Measurements from ENCODE around the gene CYP3A7. TPM values are rescaled to one million over a fixed set of nuclear protein-coding genes. Genes with fewer than 3 reads are reported as not detected.
"Not testable (repeated sequence)": the region's sequence is repeated elsewhere in the genome, so short reads cannot be mapped to it uniquely, and the experiment has no call there.

The CYP3A7 gene
- total RNA-seq, 2 donors from 2014 or later: not detected

GRCh38 chr7:99709838-99710578 is 25.0 kb downstream of the CYP3A7 start:
- no peak for ATAC-seq
- no peaks in the 10 kb centered on the region for H3K4me1 Mint-ChIP-seq
- H3K36me3 Mint-ChIP-seq (ENCODE audit: low read depth): peaks cover 3% of the 10 kb centered on the region

GRCh38 chr7:99709260-99709659 is 25.7 kb downstream of the CYP3A7 start:
- Mint-ChIP-seq H3K4me1 (no peaks in the 10 kb centered on the region), H3K4me3 (no peak overlapping the region), H3K36me3 (ENCODE audit: low read depth) (peaks cover 3% of the 10 kb centered on the region), H3K27me3 (no peaks in the 10 kb centered on the region), H3K27ac (no peak overlapping the region)
- ATAC-seq (no peak), DNase-seq (no peak)
- H3K9me3 ChIP-seq (ENCODE audit: control insufficient read depth, low read length, poor library complexity, severe bottlenecking): no peaks in the 10 kb centered on the region

More at GRCh38 chr7:99709838-99710578, 25.0 kb downstream of the CYP3A7 start:
- H3K27ac Mint-ChIP-seq: no peak overlapping the region
- H3K4me3 Mint-ChIP-seq: no peak overlapping the region
- H3K9me3 ChIP-seq (ENCODE audit: control insufficient read depth, low read length, poor library complexity, severe bottlenecking): no peaks in the 10 kb centered on the region
- H3K27me3 Mint-ChIP-seq: no peaks in the 10 kb centered on the region
- no peak for DNase-seq

GRCh38 chr7:99707096-99707495 is 27.9 kb downstream of the CYP3A7 start:
- H3K9me3 ChIP-seq (ENCODE audit: control insufficient read depth, low read length, poor library complexity, severe bottlenecking): no peaks in the 10 kb centered on the region
- H3K4me3 Mint-ChIP-seq: no peak overlapping the region
- ATAC-seq (no peak), DNase-seq (no peak)
- no peaks in the 10 kb centered on the region for H3K4me1 Mint-ChIP-seq
- H3K36me3 Mint-ChIP-seq (ENCODE audit: low read depth): peaks cover 7% of the 10 kb centered on the region
- no peaks in the 10 kb centered on the region for H3K27me3 Mint-ChIP-seq
- H3K27ac Mint-ChIP-seq: no peak overlapping the region

- Mint-ChIP-seq H3K4me3 (no peak overlapping the region), H3K27ac (no peak overlapping the region), H3K36me3 (ENCODE audit: low read depth) (peaks cover 4% of the 10 kb centered on the region), H3K4me1 (no peaks in the 10 kb centered on the region), H3K27me3 (no peaks in the 10 kb centered on the region)
- H3K9me3 ChIP-seq (ENCODE audit: control insufficient read depth, low read length, poor library complexity, severe bottlenecking): no peaks in the 10 kb centered on the region
- ATAC-seq (no peak), DNase-seq (no peak)
Observed at GRCh38 chr7:99699946-99700345, 35.0 kb downstream of the CYP3A7 start.

- not testable (repeated sequence) for DNase-seq; H3K9me3 ChIP-seq (ENCODE audit: control insufficient read depth, low read length, poor library complexity, severe bottlenecking); ATAC-seq; H3K27ac Mint-ChIP-seq; H3K4me1 Mint-ChIP-seq; H3K4me3 Mint-ChIP-seq; H3K36me3 Mint-ChIP-seq (ENCODE audit: low read depth); H3K27me3 Mint-ChIP-seq
Observed at GRCh38 chr7:99698867-99699730, 35.9 kb downstream of the CYP3A7 start.

GRCh38 chr7:99694912-99695304 is 40.1 kb downstream of the CYP3A7 start:
- H3K4me3 Mint-ChIP-seq: no peak overlapping the region
- no peaks in the 10 kb centered on the region for H3K36me3 Mint-ChIP-seq (ENCODE audit: low read depth)
- no peak for DNase-seq
- H3K4me1 Mint-ChIP-seq: no peaks in the 10 kb centered on the region
- no peak overlapping the region for H3K27ac Mint-ChIP-seq
- no peak for ATAC-seq
- H3K9me3 ChIP-seq (ENCODE audit: control insufficient read depth, low read length, poor library complexity, severe bottlenecking): no peaks in the 10 kb centered on the region
- no peaks in the 10 kb centered on the region for H3K27me3 Mint-ChIP-seq

- Mint-ChIP-seq H3K36me3 (ENCODE audit: low read depth) (no peaks in the 10 kb centered on the region), H3K4me1 (no peaks in the 10 kb centered on the region), H3K27ac (no peak overlapping the region), H3K27me3 (no peaks in the 10 kb centered on the region), H3K4me3 (no peak overlapping the region)
- H3K9me3 ChIP-seq (ENCODE audit: control insufficient read depth, low read length, poor library complexity, severe bottlenecking): no peaks in the 10 kb centered on the region
- ATAC-seq: no peak
- DNase-seq: no peak
Observed at GRCh38 chr7:99694201-99694911, 40.6 kb downstream of the CYP3A7 start.

GRCh38 chr7:99693427-99694200 is 41.4 kb downstream of the CYP3A7 start:
- no peaks in the 10 kb centered on the region for H3K4me1 Mint-ChIP-seq
- H3K4me3 Mint-ChIP-seq: no peak overlapping the region
- H3K27ac Mint-ChIP-seq: no peak overlapping the region
- no peaks in the 10 kb centered on the region for H3K9me3 ChIP-seq (ENCODE audit: control insufficient read depth, low read length, poor library complexity, severe bottlenecking)
- no peaks in the 10 kb centered on the region for H3K27me3 Mint-ChIP-seq
- ATAC-seq (no peak), DNase-seq (no peak)
- no peaks in the 10 kb centered on the region for H3K36me3 Mint-ChIP-seq (ENCODE audit: low read depth)

- no peak overlapping the region for H3K27ac Mint-ChIP-seq
- H3K36me3 Mint-ChIP-seq (ENCODE audit: low read depth): no peaks in the 10 kb centered on the region
Observed at GRCh38 chr7:99693100-99693426, 41.9 kb downstream of the CYP3A7 start.

GRCh38 chr7:99692563-99692962 is 42.4 kb downstream of the CYP3A7 start:
- not testable (repeated sequence) for H3K4me1 Mint-ChIP-seq; H3K9me3 ChIP-seq (ENCODE audit: control insufficient read depth, low read length, poor library complexity, severe bottlenecking); DNase-seq; H3K27ac Mint-ChIP-seq; H3K27me3 Mint-ChIP-seq; H3K36me3 Mint-ChIP-seq (ENCODE audit: low read depth); ATAC-seq; H3K4me3 Mint-ChIP-seq

More at GRCh38 chr7:99693100-99693426, 41.9 kb downstream of the CYP3A7 start:
- no peaks in the 10 kb centered on the region for H3K4me1 Mint-ChIP-seq
- DNase-seq (no peak), ATAC-seq (no peak)
- H3K4me3 Mint-ChIP-seq: no peak overlapping the region
- H3K9me3 ChIP-seq (ENCODE audit: control insufficient read depth, low read length, poor library complexity, severe bottlenecking): no peaks in the 10 kb centered on the region
- no peaks in the 10 kb centered on the region for H3K27me3 Mint-ChIP-seq

- not testable (repeated sequence) for DNase-seq; H3K9me3 ChIP-seq (ENCODE audit: control insufficient read depth, low read length, poor library complexity, severe bottlenecking); H3K4me1 Mint-ChIP-seq; ATAC-seq; H3K36me3 Mint-ChIP-seq (ENCODE audit: low read depth); H3K4me3 Mint-ChIP-seq; H3K27ac Mint-ChIP-seq; H3K27me3 Mint-ChIP-seq
Observed at GRCh38 chr7:99691658-99692057, 43.3 kb downstream of the CYP3A7 start.

- H3K36me3 Mint-ChIP-seq (ENCODE audit: low read depth); H3K9me3 ChIP-seq (ENCODE audit: control insufficient read depth, low read length, poor library complexity, severe bottlenecking); H3K27ac Mint-ChIP-seq; H3K27me3 Mint-ChIP-seq; DNase-seq; ATAC-seq; H3K4me3 Mint-ChIP-seq; H3K4me1 Mint-ChIP-seq: not testable (repeated sequence)
Observed at GRCh38 chr7:99690918-99691317, 44.1 kb downstream of the CYP3A7 start.

All from T-helper 17 cell (primary cell).